GM19193 (cell line): ENCODE measurements around the gene CDC7.

Experiments used
- POLR2A ChIP-seq: IDR thresholded peaks from 4 replicates; pipeline ENCODE4 v1.6.1; 2011; ENCODE audit not compliant: insufficient read depth, insufficient read length; ENCODE audit errors: extremely low read depth

The CDC7 gene

DNA sequence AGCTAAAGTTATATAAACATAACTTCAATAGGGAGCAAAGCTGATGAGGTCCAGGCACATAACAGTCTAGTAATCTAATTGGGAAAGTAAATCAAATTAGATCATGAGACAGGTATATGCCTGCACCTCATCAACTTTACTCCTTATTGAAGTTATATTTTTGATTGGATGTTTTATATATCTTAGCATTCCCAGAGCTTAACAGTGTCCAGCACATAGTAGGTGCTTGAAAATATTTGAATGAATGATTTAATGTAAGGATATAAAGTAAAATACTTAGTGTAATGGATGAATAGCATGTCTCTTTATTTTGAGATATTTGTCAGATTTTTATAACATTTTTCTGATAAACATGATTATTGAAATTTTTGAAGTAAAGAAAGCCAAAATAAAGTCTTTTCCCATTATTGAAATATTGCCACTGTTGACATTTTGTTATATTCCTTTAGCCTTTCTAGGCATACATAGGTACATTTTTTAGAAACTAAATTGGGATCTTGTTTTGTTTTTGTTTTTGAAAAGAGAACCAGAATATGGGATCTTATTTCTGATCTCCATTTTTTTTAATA lies 2.8 kb downstream of the CDC7 start:
- no peak for TF ChIP-seq POLR2A

DNA sequence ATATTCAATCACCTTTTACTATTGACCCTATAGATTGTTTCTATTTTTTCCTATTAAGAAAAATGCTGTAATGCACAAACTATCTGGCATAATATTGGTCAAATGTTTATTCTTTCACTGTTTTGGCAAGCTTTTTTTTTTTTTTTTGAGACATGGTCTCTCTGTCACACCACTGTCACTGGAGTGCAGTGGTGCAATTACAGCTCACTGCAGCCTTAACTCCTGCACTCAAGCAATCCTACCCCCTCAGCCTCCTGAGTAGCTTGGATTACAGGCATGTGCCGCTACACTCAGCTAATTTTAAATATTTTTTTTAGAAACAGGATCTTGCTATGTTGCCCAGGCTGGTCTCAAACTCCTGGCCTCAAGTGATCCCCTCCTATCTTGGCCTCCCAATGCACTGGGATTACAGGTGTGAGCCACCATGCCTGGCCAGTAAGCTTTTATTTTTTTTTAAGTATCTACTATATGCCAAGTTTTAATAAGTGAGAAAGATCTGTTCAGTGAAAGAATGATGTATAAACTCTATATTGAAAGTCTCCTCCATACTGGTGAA lies 3.4 kb downstream of the CDC7 start:
- TF ChIP-seq POLR2A: no peak

DNA sequence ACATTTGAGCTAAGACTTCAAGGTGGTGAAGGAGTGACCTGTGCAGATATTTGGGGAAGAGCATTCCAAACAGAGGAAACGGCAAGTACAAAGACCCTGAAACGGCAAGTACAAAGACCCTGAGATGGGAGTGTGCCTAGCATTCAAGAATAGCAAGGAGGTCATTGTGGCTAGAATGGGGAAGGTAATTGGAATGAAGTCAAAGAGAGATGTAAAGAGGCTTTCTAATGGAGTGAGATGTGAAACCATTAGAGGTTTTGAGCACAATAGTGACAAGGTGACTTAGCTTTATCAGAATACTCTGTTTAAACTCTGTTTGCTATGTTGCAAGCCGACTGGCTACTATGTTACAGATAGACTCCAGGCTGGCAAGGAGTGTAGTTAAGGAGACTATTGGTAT lies 4.4 kb downstream of the CDC7 start:
- no peak for TF ChIP-seq POLR2A

DNA sequence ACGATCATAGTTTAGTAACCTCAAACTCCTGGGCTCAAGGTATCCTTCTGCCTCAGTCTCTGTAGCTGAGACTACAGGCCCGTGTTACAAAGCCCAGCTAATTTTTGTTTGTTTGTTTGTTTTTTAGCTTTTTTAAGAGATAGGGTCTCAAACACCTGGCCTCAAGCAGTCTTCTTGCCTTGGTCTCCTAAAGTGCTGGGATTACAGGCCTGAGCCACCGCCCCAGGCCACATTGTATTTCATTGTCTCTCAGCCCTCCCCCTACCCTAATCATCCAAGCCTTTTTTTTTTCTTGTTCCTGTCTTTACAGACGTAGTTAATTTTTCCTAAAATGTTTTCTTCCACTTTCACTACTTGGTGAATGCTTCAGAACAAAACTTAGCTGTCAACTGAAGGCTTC lies 5.4 kb downstream of the CDC7 start:
- TF ChIP-seq POLR2A: no peak

DNA sequence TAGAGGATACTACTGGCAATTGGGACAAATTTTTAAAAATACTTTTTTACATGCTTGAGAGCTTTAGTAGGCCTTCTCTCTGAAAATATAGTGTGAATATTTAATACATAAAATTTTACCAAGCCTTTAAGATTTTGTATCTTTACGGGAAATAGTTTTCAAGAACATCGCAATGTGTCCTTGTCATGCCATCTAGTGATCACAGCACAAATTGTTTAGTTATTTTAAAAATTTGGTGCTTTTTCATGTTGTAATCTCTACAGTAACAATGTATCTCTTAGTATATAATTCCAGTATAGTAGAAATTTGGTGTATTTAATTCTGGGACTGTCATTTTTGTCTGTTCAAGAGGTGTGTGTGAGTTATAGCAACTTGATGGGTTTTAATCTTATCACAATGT lies 6.7 kb downstream of the CDC7 start:
- TF ChIP-seq POLR2A: no peak

DNA sequence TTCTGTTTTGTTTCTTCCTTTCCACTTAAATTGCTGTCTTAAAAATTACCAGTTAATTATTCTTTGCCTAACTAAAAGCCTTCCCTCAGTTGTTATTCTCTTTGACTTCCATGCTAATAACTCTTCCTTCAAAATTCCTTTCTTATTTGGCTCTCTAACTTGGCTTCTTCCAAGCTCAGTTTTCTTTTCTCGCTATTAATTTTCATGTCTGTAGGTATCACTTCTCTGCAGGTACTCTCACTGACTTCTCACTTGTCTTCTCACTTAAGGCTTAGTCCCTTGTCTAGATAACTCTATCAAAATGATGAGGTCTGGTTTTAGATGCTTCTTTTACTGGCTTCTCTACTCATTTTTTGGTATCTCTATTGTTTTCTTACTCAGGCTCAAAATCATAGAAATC lies 10.1 kb downstream of the CDC7 start:
- no peak for TF ChIP-seq POLR2A

DNA sequence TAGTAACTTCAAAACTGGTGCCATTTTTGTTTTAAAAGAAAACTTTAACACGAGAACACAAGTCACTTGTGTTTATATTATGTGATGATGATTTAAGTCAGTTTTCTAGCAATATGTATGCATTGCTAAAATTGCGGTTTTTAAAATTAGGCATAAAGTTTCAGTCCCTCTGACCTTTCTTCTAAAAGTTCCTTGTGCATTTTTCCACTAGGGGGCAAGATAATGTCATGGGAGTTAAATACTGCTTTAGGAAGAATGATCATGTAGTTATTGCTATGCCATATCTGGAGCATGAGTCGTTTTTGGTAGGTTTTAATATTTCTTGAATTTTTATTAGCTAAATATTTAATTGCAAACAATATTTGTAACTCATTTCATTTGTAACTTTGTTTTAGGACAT lies 10.7 kb downstream of the CDC7 start:
- no peak for TF ChIP-seq POLR2A

DNA sequence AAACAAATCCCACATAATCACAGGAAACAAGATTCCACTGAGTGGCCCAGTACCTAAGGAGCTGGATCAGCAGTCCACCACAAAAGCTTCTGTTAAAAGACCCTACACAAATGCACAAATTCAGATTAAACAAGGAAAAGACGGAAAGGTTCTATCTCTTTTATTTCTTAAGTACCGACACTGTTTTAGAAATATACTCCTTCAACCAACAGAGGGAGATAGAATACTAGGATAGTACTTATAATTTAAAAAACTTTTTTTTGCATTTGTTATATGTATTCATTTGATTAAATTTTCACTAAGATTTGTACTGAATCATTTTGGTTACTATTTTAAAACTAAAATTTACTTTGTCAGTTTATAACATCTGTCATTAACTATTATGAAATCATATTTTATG lies 12.5 kb downstream of the CDC7 start:
- TF ChIP-seq POLR2A: no peak

DNA sequence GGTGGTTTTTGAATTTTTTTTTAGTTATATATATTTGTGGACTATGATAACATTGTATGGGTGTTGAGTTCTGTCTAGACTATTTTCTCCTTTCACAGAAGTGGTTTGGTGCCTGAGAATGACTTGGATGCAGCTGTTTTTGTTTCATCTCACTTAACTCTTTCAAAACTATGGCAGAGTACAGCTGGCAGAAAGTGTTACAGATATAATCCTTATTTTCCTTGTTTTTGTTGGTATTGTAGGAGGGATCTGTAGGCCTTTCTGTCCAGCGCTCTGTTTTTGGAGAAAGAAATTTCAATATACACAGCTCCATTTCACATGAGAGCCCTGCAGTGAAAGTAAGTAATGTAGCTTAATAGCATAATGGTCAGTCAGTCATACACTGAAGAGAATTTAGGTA lies 13.1 kb downstream of the CDC7 start:
- no peak for TF ChIP-seq POLR2A

DNA sequence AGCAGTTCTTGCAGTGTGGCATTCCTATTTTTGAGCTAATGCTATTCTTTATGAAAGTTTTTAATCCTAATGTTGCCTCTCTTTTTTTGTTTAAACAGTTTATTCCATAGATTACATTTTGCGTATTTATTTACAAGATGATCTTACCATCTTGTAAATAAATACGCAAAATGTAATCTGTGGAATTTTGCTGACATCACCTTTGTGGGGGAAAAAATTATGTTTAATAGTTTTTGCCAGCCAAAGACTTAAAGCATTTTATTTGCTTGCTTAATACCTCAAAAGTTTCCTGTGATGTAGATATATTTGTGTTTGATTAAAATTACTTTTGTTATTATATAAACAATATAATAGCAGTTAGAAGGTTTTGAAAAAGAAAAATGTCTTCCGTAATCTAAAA lies 15.3 kb downstream of the CDC7 start:
- no peak for TF ChIP-seq POLR2A

DNA sequence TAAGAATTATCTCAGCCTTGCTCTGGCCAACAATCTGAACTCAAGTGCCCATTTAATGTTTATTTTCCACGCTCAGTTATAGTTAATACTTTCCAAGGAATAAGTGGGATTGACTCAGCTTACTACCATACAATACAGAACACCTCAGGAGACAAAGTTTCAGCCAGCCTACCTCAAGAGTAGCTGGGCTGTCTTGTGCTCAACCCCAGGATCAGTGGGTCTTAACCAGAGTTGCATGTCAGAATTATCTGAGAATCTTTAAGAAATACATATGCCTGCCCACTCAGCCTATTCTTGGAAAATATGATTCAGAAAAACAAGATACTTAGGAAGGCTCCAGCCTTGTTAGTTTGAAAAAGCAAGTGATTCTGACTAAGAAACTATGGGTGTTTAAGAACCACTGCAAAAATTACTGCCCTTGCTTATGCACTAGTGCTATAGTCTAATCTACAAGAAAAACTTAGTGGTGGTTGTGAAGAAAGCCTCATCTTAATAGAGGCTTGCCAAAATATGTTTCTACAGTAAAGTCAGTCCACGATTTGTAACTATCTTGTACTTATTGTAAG lies 20.4 kb downstream of the CDC7 start:
- TF ChIP-seq POLR2A: no peak

DNA sequence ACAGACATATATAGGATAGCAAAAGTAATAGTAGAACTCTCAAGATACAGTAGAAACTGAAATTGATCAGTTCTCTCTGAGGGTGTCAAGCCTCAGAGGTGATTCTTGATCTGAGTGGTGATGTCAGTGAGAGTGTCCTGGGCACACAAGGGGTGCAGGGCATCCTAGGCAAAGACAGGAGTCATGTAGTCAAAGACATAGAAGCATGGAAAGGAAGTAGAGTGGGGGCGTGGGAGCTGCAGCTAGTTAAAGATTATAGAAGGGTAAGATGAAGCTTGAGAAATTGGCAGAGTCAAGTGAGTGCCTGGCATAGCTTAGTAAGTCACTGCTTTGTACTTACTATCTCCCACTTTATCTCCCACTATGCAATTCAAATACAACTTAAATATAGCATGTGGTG lies 22.8 kb downstream of the CDC7 start:
- no peak for TF ChIP-seq POLR2A

DNA sequence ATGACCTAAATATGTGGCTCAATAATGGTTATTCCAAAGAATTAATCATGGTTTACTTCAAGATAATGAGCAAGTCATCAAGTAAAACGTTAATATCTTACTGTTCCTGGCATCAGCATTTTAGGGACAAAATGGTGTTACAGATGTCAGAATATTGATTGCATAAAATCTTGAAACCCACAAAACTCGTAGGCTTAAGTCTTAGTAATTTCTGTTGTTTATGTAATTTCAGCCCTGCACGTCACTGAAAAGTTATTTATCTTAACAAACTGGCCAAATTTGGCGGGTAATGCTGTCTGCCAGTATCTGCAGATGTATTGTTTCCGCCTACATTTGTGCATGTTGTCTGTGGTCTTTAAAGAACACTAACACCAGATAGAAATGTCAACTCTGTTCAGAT lies 25.8 kb downstream of the CDC7 start:
- TF ChIP-seq POLR2A: no peak

DNA sequence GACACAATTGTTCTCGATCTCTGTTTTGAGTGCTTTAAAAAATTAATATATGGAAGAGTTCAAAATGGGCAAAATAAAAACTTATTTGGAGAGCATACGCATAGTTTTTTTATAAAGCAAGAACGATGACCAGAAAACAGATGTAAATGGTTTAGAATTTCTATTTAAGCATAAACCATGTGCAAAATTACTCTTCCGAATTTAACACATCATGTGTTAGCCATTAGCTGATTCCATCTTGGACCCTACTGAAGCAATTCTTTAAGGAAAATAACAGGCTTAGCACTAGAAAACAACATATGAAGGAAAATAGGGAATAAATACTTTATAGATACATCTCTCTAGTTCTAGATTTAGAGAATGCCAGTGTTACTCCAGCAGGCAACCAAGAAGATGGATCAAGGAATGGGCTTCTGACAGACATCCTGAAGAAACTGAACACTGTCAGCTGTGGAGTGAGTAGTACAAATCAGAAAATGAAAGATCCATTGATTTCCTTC lies 26.7 kb downstream of the CDC7 start:
- no peak for TF ChIP-seq POLR2A

DNA sequence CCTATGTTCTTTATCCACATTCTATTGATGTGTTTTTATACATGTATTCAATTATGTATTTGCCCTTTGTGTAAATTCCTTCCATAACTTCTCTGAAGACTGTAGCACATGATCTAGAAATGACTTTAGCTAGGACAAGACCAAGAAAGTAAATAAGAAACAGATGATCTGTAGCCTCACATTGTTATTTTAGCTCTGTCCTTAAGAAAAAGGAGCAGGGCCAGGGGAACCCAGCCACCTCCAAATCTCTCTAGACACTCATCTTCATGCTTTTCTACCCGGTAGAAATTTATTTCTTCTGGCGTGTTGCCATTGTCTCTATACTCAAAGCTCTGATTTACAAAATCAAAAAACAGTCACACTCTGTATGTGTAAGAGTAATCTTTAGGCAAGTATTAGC lies 27.1 kb downstream of the CDC7 start:
- TF ChIP-seq POLR2A: no peak

DNA sequence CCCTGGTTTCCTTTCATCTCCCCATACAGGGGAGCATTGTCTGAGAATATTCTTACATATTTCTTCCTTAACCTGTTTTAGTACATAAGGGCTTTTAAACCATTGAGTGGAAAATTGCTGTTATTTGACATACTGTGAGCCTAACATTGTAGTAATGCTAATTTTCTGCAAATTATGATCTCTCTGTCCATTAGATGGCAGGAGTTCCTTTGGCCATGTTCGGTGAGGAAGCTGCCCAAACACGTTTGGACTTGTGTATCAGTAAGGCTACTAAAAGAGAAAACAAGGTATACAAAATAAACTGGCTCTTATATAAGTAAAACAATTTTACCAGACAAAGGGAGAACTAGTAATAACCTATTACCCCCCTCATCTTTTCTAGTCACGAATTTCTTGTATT lies 29.2 kb downstream of the CDC7 start:
- TF ChIP-seq POLR2A: no peak
